ENCODE results near the gene TCEA2. TPM values are rescaled to one million over a fixed set of nuclear protein-coding genes. Genes with fewer than 3 reads are reported as not detected.

Gene TCEA2
- total and polyA plus RNA-seq, 2 of the 13 experiments (the other 11 are each of a cell fraction or from before 2014, with no cell fraction given) = 28.1 to 33.7 TPM

DNA sequence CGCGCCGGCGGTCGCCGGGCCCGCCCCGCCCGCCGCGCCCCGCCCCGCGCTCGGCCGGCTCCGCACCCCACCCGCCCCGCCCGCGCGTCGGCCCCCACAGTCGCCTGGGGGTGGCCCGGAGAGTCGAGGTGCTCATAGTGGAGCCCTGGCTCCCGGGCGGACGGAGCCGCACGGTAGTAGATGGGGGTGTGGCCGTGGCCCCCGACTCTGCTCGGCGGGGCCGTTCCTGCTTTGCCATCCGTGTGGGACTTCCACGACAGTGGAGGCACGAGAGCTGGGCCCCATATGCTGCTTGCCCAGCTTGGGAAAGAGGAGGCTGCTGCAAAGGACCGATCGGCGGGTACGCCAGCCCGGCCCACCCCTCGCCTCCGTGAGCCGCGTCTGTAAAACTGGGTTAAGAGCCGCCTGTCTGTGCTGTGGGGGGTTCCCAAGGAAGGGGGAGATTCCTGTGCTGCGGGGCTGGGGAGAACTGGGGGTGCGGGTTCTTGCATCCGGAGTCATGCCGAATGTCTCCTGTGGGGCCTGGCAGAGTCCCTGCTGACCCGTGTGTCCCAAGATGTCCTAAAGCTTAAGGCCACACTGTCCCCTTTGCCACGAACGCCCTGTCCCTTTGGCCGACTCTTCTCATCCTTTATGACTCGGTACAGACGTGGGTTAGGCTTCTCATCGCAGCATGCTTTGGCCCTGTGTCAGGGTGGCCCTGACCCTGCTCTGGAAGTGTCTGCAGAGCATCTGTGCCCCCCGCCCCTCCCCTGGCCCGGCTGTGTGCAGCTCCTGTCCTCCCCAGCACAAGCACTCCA, 17.2 kb downstream of the TCEA2 start, which contains the start of gene OPRL1 (continued):
- peak; percentile 72 for TF ChIP-seq NR0B2 (CRISPR knock-in tag; IDR thresholded peaks at IDR 0.05)
- no peak for TF ChIP-seq AKAP8 (CRISPR knock-in tag; IDR thresholded peaks at IDR 0.05)
- TF ChIP-seq ZNF839 (CRISPR knock-in tag; IDR thresholded peaks at IDR 0.05; ENCODE audit: borderline replicate concordance) = no peak
- peak; percentile 25 for TF ChIP-seq SALL1 (CRISPR knock-in tag; IDR thresholded peaks at IDR 0.05)
- no peak for TF ChIP-seq ZNF513 (CRISPR knock-in tag; conservative IDR thresholded peaks at IDR 0.05)
- TF ChIP-seq, protein P1, sequence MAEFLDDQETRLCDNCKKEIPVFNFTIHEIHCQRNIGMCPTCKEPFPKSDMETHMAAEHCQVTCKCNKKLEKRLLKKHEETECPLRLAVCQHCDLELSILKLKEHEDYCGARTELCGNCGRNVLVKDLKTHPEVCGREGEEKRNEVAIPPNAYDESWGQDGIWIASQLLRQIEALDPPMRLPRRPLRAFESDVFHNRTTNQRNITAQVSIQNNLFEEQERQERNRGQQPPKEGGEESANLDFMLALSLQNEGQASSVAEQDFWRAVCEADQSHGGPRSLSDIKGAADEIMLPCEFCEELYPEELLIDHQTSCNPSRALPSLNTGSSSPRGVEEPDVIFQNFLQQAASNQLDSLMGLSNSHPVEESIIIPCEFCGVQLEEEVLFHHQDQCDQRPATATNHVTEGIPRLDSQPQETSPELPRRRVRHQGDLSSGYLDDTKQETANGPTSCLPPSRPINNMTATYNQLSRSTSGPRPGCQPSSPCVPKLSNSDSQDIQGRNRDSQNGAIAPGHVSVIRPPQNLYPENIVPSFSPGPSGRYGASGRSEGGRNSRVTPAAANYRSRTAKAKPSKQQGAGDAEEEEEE (CRISPR knock-in tag; IDR thresholded peaks at IDR 0.05; ENCODE audit: borderline replicate concordance) = no peak
- TF ChIP-seq SCMH1 (CRISPR knock-in tag; IDR thresholded peaks at IDR 0.05; ENCODE audit: borderline replicate concordance) = no peak
- TF ChIP-seq, protein P2, sequence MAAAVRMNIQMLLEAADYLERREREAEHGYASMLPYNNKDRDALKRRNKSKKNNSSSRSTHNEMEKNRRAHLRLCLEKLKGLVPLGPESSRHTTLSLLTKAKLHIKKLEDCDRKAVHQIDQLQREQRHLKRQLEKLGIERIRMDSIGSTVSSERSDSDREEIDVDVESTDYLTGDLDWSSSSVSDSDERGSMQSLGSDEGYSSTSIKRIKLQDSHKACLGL (CRISPR knock-in tag; IDR thresholded peaks at IDR 0.05) = 0 out of 2 replicates have a peak, but pooled peaks have one; percentile 18
- TF ChIP-seq MAZ (IDR thresholded peaks at IDR 0.05; ENCODE audit: borderline replicate concordance, low read depth, low read length) = no peak; the same call in 1 of the 2 replicates
- TF ChIP-seq MAZ (CRISPR knock-in tag; IDR thresholded peaks at IDR 0.05; ENCODE audit: low read depth) = 0 out of 2 replicates have a peak, but pooled peaks have one; percentile 29
- TF ChIP-seq ZNF646 (CRISPR knock-in tag; IDR thresholded peaks at IDR 0.05) = no peak
- TF ChIP-seq THAP11 (CRISPR knock-in tag; IDR thresholded peaks at IDR 0.05) = 0 out of 2 replicates have a peak, but pooled peaks have one; percentile 2
- 0 out of 2 replicates have a peak, but pooled peaks have one; percentile 38 for TF ChIP-seq ETV6 (CRISPR knock-in tag; conservative IDR thresholded peaks at IDR 0.05)
- TF ChIP-seq CSRNP1 (CRISPR knock-in tag; IDR thresholded peaks at IDR 0.05) = 0 out of 2 replicates have a peak, but pooled peaks have one; percentile 83
- TF ChIP-seq REPIN1 (CRISPR knock-in tag; IDR thresholded peaks at IDR 0.05; ENCODE audit: borderline replicate concordance, low read depth) = no peak
